A673 (cell line): ENCODE measurements around the gene SLC1A4. TPM values are rescaled to one million over a fixed set of nuclear protein-coding genes. Genes with fewer than 3 reads are reported as not detected.

Experiments
- BruUV-seq: library from RNA; stranded (reverse); fragments of 400-500 nt; replicated peaks from 2 replicates; lab custom pipeline; 2021; lab: Mats Ljungman, UMichigan
- CTCF ChIA-PET: fragments of 300-600 bp; sonication (Branson Sonifier 250); formaldehyde crosslinking; loops from one replicate; lab custom pipeline; 2022; ENCODE audit warnings: antibody characterized with exemption; lab: Charles Lee
- POLR2A ChIA-PET: fragments of 300-600 bp; sonication (Branson Sonifier 250); formaldehyde crosslinking; loops from one replicate; lab custom pipeline; 2022; ENCODE audit warnings: antibody characterized with exemption; ENCODE audit not compliant: low non-redundant PET; lab: Charles Lee
- DNase-seq: peaks from one replicate; pipeline ENCODE4 v3.0.0-alpha.2; 2015; ENCODE audit warnings: low spot score
- H3K27ac ChIP-seq: fragments of 200-600 bp; sonication (generic); 2 replicates; pipeline ENCODE4 v1.5.1; 2016; ENCODE audit warnings: mixed run types, low read depth, mild to moderate bottlenecking, mixed read lengths, antibody characterized with exemption, low read length; ENCODE audit not compliant: poor library complexity, severe bottlenecking
- H3K27me3 ChIP-seq: fragments of 200-600 bp; sonication (generic); replicated peaks from 2 replicates; pipeline ENCODE4 v1.6.1; 2017; ENCODE audit warnings: mixed run types, low read depth, mild to moderate bottlenecking, mixed read lengths, antibody characterized with exemption, low read length; ENCODE audit not compliant: insufficient read depth, poor library complexity
- H3K36me3 ChIP-seq: fragments of 200-600 bp; sonication (generic); 2 replicates; pipeline ENCODE4 v1.6.1; 2016; ENCODE audit warnings: mixed run types, mild to moderate bottlenecking, mixed read lengths, antibody characterized with exemption, low read length; ENCODE audit not compliant: insufficient read depth, poor library complexity, severe bottlenecking
- H3K4me1 ChIP-seq: fragments of 200-600 bp; sonication (generic); 2 replicates; pipeline ENCODE4 v1.6.1; 2017; ENCODE audit warnings: mixed run types, mild to moderate bottlenecking, mixed read lengths, antibody characterized with exemption, low read length; ENCODE audit not compliant: insufficient read depth, poor library complexity, severe bottlenecking
- H3K4me3 ChIP-seq: fragments of 200-600 bp; sonication (generic); 2 replicates; pipeline ENCODE4 v1.5.1; 2016; ENCODE audit warnings: low read depth, mixed run types, mild to moderate bottlenecking, mixed read lengths, low read length; ENCODE audit not compliant: poor library complexity, severe bottlenecking
- H3K9me3 ChIP-seq: fragments of 200-600 bp; sonication (generic); 2 replicates; pipeline ENCODE4 v1.6.1; 2016; ENCODE audit warnings: mixed run types, low read depth, mild to moderate bottlenecking, mixed read lengths, antibody characterized with exemption, low read length; ENCODE audit not compliant: poor library complexity, severe bottlenecking
- EZH2 ChIP-seq: fragments of 200-600 bp; sonication (generic); IDR thresholded peaks from 2 replicates; pipeline ENCODE4 v1.6.1; 2017; ENCODE audit warnings: borderline replicate concordance, low read depth, mild to moderate bottlenecking, mixed read lengths, antibody characterized with exemption, low read length; ENCODE audit not compliant: poor library complexity, severe bottlenecking
- intact Hi-C: fragments of 100-400 bp; cut with micrococcal nuclease; formaldehyde crosslinking; loops from one replicate; pipeline ENCODE4 v1.10.0; 2022; ENCODE audit not compliant: unreplicated experiment
- total RNA-seq: library from RNA; stranded (reverse); gene quantifications from 2 replicates; pipeline ENCODE4 v1.2.3, GENCODE V29; 2021
- TF ChIP-seq, protein P1 (sequence below): fragments of 300-800, 200-600 bp; sonication (generic); conservative IDR thresholded peaks from 2 replicates; pipeline ENCODE4 v1.5.1; 2017; ENCODE audit warnings: low read depth, mild to moderate bottlenecking, antibody characterized with exemption, low read length, moderate library complexity, mixed read lengths

SLC1A4 gene
- total RNA-seq, 1 experiment from 2014 or later, result 78.1 TPM

DNA sequence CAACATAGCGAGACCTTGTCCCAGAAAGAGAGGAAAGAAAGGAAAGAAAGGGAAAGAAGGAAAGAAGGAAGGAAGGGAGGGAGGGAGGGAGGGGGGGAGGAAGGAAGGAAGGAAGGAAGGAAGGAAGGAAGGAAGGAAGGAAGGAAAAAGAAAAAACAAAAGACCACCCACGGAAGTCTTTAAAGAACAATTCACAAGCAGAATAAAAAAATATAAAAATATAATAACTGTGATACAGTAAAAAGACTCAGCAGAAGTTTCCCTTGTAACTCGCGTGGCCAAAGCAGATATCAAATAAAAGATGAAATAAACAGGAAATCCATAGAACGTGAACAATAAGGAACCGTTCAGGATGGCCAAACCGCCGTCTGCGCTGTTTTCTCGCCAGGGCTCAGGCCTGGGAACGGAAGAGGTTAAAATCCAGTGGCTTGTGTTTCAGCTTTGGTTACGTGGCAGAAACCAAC lies 1.2 kb upstream of the SLC1A4 start:
- TF ChIP-seq EZH2, result no peak
- TF ChIP-seq, protein P1, sequence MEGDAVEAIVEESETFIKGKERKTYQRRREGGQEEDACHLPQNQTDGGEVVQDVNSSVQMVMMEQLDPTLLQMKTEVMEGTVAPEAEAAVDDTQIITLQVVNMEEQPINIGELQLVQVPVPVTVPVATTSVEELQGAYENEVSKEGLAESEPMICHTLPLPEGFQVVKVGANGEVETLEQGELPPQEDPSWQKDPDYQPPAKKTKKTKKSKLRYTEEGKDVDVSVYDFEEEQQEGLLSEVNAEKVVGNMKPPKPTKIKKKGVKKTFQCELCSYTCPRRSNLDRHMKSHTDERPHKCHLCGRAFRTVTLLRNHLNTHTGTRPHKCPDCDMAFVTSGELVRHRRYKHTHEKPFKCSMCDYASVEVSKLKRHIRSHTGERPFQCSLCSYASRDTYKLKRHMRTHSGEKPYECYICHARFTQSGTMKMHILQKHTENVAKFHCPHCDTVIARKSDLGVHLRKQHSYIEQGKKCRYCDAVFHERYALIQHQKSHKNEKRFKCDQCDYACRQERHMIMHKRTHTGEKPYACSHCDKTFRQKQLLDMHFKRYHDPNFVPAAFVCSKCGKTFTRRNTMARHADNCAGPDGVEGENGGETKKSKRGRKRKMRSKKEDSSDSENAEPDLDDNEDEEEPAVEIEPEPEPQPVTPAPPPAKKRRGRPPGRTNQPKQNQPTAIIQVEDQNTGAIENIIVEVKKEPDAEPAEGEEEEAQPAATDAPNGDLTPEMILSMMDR, result no peak
- no peaks in the 10 kb centered on the region for H3K9me3 ChIP-seq
- H3K4me1 ChIP-seq, result peaks cover 23% of the 10 kb centered on the region
- H3K36me3 ChIP-seq, result no peaks in the 10 kb centered on the region
- H3K27ac ChIP-seq, result peak overlapping the region; percentile 97
- DNase-seq, result peak; percentile 90
- ChIA-PET CTCF (interaction anchor here (0.5 to 0.9 kb wide), 2 partner anchors 70 to 99 kb away, joined by 3 read pairs; no protein-coding TSS in a partner anchor), POLR2A (interaction anchor here (0.6 kb wide), 1 partner anchor 942 kb away, joined by 19 read pairs; no protein-coding TSS in a partner anchor)
- no TSS peak for BruUV-seq
- H3K4me3 ChIP-seq, result peak overlapping the region; percentile 97
- intact Hi-C loops, result loop anchor here (1.0 kb wide), 1 partner anchor 71 kb away; no protein-coding TSS in a partner anchor
- no peaks in the 10 kb centered on the region for H3K27me3 ChIP-seq

DNA sequence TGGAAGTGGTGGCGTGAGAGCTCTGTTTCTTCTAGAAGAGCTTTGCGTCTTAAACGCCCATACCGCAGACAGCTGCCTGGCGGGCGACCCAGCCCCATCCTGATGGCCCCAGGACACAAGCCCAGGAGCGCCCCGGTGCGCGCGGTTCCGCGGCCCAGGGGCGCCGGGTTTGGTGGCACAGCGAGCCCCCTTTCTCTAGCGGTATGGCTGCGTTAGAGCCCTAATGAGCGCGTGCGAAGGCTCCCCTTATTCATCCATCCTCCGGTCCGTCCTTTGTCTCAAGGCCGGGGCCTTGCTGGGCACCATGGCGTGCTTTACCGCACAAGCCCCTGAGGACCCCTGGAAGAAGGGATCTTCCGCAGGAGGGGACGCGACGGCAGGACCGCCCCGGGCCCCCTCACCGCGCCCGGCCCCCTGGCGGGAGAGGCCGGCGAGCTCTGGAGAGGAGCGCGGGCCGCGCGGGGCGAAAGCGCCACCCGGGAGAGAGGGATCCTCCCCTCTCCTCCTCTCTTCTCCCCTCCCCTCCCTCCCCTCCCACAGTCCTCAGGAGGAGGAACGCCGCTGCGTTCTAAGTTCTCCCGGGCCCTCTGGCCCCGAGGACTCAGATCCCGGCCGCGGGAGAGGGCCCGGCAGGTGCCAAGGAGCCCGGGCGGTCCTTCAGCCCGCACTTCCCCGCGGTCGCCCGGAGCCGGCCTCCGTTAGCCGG lies 626 bp upstream of the SLC1A4 start:
- intact Hi-C loops, result loop anchor here (1.0 kb wide), 1 partner anchor 71 kb away; no protein-coding TSS in a partner anchor
- peaks cover 26% of the 10 kb centered on the region for H3K4me1 ChIP-seq
- peak; percentile 92 for DNase-seq
- H3K4me3 ChIP-seq, result peak overlapping the region; percentile 97
- TF ChIP-seq EZH2, result no peak
- TF ChIP-seq, protein P1, result 0 out of 2 replicates have a peak, but pooled peaks have one; percentile 22
- H3K36me3 ChIP-seq, result no peaks in the 10 kb centered on the region
- H3K27me3 ChIP-seq, result no peaks in the 10 kb centered on the region
- no peaks in the 10 kb centered on the region for H3K9me3 ChIP-seq
- TSS peak; percentile 22 for BruUV-seq
- H3K27ac ChIP-seq, result peak overlapping the region; percentile 97
- ChIA-PET CTCF (interaction anchor here (0.9 kb wide), 1 partner anchor 71 kb away, joined by 3 read pairs; no protein-coding TSS in a partner anchor), POLR2A (interaction anchor here (0.6 kb wide), 1 partner anchor 942 kb away, joined by 19 read pairs; no protein-coding TSS in a partner anchor)

DNA sequence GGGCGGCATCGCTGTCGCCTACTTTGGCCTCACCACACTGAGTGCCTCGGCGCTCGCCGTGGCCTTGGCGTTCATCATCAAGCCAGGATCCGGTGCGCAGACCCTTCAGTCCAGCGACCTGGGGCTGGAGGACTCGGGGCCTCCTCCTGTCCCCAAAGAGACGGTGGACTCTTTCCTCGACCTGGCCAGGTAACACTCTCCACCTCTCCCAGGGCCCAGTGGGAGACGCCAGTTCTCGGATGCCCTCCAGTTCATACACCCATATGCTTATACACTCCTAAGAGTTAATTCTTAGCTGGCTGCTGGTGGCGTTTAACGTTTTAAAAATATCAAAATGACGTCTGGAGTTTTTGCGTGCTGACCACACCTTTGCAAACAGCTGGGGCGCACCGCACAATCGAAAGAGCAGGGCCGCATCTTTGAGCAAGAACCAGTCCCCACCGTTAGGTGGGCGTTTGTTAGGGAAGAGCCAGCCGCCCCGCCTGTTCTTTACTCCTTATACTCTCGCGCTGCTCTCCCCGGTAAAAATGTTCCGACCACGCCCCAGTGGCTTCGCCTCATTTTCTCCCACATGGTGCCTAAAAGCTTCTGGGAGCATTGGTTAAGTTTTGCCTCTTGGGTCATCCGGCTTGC lies 899 bp downstream of the SLC1A4 start:
- Histone ChIP-seq H3K27me3 (no peaks in the 10 kb centered on the region), H3K27ac (peak overlapping the region; percentile 97), H3K36me3 (peaks cover 6% of the 10 kb centered on the region), H3K4me3 (peak overlapping the region; percentile 97), H3K9me3 (no peaks in the 10 kb centered on the region), H3K4me1 (peaks cover 20% of the 10 kb centered on the region)
- BruUV-seq, result no TSS peak
- intact Hi-C loops, result loop anchor here (5.0 kb wide), 1 partner anchor 582 kb away; no protein-coding TSS in a partner anchor
- POLR2A ChIA-PET, result interaction anchor here (0.7 kb wide), 1 partner anchor 1848 kb away, joined by 4 read pairs; no protein-coding TSS in a partner anchor
- CTCF ChIA-PET, result interaction anchor here (0.5 to 0.6 kb wide), 2 partner anchors 45 to 126 kb away, joined by 4 to 5 read pairs; no protein-coding TSS in a partner anchor
- DNase-seq, result peak; percentile 60
- TF ChIP-seq, protein P1, result no peak
- no peak for TF ChIP-seq EZH2
